GM23338 (cell line): Measurements from ENCODE around the gene STK39. TPM values are rescaled to one million over a fixed set of nuclear protein-coding genes. Genes with fewer than 3 reads are reported as not detected.

Source experiments
- ATAC-seq: fragments of 200-7000 bp; cut with Tn5 transposase; 3 replicates; pipeline ENCODE4 v1.9.1; 2020
- DNase-seq: peaks from one replicate; pipeline ENCODE4 v3.0.0-alpha.2; 2015; ENCODE audit warnings: low spot score
- H2AFZ ChIP-seq: fragments of 200-600 bp; sonication (generic); 2 replicates; pipeline ENCODE4 v1.8.0; 2016; ENCODE audit warnings: antibody characterized with exemption, mild to moderate bottlenecking, moderate library complexity
- H3F3A ChIP-seq: fragments of 200-600 bp; sonication (generic); replicated peaks from 2 replicates; pipeline ENCODE4 v1.8.0; 2017; ENCODE audit warnings: antibody characterized with exemption, mixed run types, low read depth
- H3K27ac ChIP-seq: fragments of 200-600 bp; sonication (generic); 2 replicates; pipeline ENCODE4 v1.6.1; 2016; ENCODE audit warnings: low read depth
- H3K27me3 ChIP-seq: fragments of 200-600 bp; sonication (generic); 2 replicates; pipeline ENCODE4 v1.8.0; 2016; ENCODE audit warnings: mild to moderate bottlenecking, mixed run types, moderate library complexity; ENCODE audit not compliant: insufficient read depth
- H3K36me3 ChIP-seq: fragments of 200-600 bp; sonication (generic); 2 replicates; pipeline ENCODE4 v1.8.0; 2016; ENCODE audit warnings: mild to moderate bottlenecking; ENCODE audit not compliant: insufficient read depth
- H3K4me1 ChIP-seq: fragments of 200-600 bp; sonication (generic); 2 replicates; pipeline ENCODE4 v1.8.0; 2016; ENCODE audit warnings: mild to moderate bottlenecking, moderate library complexity; ENCODE audit not compliant: insufficient read depth
- H3K4me2 ChIP-seq: fragments of 200-600 bp; sonication (generic); 2 replicates; pipeline ENCODE4 v1.7.1; 2017; ENCODE audit warnings: mixed run types
- H3K4me3 ChIP-seq: fragments of 200-600 bp; sonication (generic); 2 replicates; pipeline ENCODE4 v1.6.1; 2016; ENCODE audit warnings: mixed run types
- H3K79me2 ChIP-seq: fragments of 200-600 bp; sonication (generic); replicated peaks from 2 replicates; pipeline ENCODE4 v1.8.0; 2017; ENCODE audit warnings: mild to moderate bottlenecking; ENCODE audit not compliant: insufficient read depth
- H3K9me2 ChIP-seq: fragments of 200-600 bp; sonication (generic); 2 replicates; pipeline ENCODE4 v1.8.0; 2017; ENCODE audit not compliant: insufficient read depth
- H4K20me1 ChIP-seq: fragments of 200-600 bp; sonication (generic); replicated peaks from 2 replicates; pipeline ENCODE4 v1.8.0; 2017; ENCODE audit warnings: mild to moderate bottlenecking; ENCODE audit not compliant: insufficient read depth
- H3K27ac Mint-ChIP-seq: 2 replicates; pipeline ENCODE4 v1.8.0; 2020; ENCODE audit warnings: inconsistent platforms, mild to moderate bottlenecking, moderate library complexity, mixed read lengths
- H3K27me3 Mint-ChIP-seq: 3 replicates; pipeline ENCODE4 v1.8.0; 2022; ENCODE audit warnings: low read depth, mild to moderate bottlenecking, moderate library complexity, mixed read lengths, inconsistent platforms; ENCODE audit not compliant: insufficient read depth, poor library complexity
- H3K36me3 Mint-ChIP-seq: 3 replicates; pipeline ENCODE4 v1.8.0; 2021; ENCODE audit warnings: low read depth, mild to moderate bottlenecking, inconsistent platforms, moderate library complexity, mixed read lengths
- H3K4me1 Mint-ChIP-seq: 3 replicates; pipeline ENCODE4 v1.8.0; 2020; ENCODE audit warnings: mild to moderate bottlenecking, inconsistent platforms, mixed read lengths
- H3K4me3 Mint-ChIP-seq: 3 replicates; pipeline ENCODE4 v1.8.0; 2021; ENCODE audit warnings: moderate library complexity, mild to moderate bottlenecking, inconsistent platforms, mixed read lengths
- H3K9me3 Mint-ChIP-seq: 3 replicates; pipeline ENCODE4 v1.8.0; 2020; ENCODE audit warnings: moderate library complexity, mild to moderate bottlenecking, inconsistent platforms, mixed read lengths
- JUNB ChIP-seq: IDR thresholded peaks from one replicate; pipeline ENCODE4 v1.6.1; 2016; ENCODE audit warnings: antibody characterized with exemption; ENCODE audit not compliant: unreplicated experiment
- NANOG ChIP-seq: IDR thresholded peaks from 2 replicates; pipeline ENCODE4 v1.6.1; 2016; ENCODE audit warnings: antibody characterized with exemption, borderline replicate concordance
- STAT1 ChIP-seq: IDR thresholded peaks from one replicate; pipeline ENCODE4 v1.6.1; 2016; ENCODE audit warnings: antibody characterized with exemption; ENCODE audit not compliant: unreplicated experiment
- ZNF114 ChIP-seq: fragments of 250-450 bp; sonication (Bioruptor Pico); IDR thresholded peaks from 2 replicates; pipeline ENCODE4 v1.5.0; 2020; ENCODE audit warnings: mild to moderate bottlenecking, moderate library complexity
- polyA plus RNA-seq: library from polyadenylated mRNA; unstranded; fragments of >200 nt; fragmentation: Nextera tagmentation; extraction: Ambion mirVana; gene quantifications from 2 replicates; pipeline ENCODE4 v1.2.1, GENCODE V29; 2016
- total RNA-seq: library from RNA; depleted of rRNA; stranded (reverse); fragments of >200 nt; shearing (Covaris generic); gene quantifications from 2 replicates; pipeline ENCODE4 v1.2.3, GENCODE V29; 2014
- TF ChIP-seq, protein P1 (sequence below), 2 experiments: fragments of 200-600 bp in 1 of 2; sonication (generic) in 1 of 2; conservative IDR thresholded peaks; 2 replicates each; pipeline versions ENCODE4 v1.5.1 to v1.6.1; 2016 to 2017; ENCODE audit warnings: antibody characterized with exemption in 2 of 2, low read depth in 2 of 2, mild to moderate bottlenecking in 2 of 2, moderate library complexity in 1 of 2
- TF ChIP-seq, protein P2 (sequence below): fragments of 250-450 bp; sonication (Bioruptor Pico); IDR thresholded peaks from 2 replicates; pipeline ENCODE4 v1.5.0; 2020; ENCODE audit warnings: mild to moderate bottlenecking, moderate library complexity
- TF ChIP-seq, protein P3 (sequence below): IDR thresholded peaks from one replicate; pipeline ENCODE4 v1.6.1; 2018; ENCODE audit warnings: antibody characterized with exemption; ENCODE audit not compliant: unreplicated experiment
- TF ChIP-seq, protein P4 (sequence below): IDR thresholded peaks from 2 replicates; pipeline ENCODE4 v1.6.1; 2016; ENCODE audit warnings: antibody characterized with exemption

Gene STK39
- total and polyA plus RNA-seq, 2 experiments from 2014 or later, result 9.5 to 16.9 TPM

DNA sequence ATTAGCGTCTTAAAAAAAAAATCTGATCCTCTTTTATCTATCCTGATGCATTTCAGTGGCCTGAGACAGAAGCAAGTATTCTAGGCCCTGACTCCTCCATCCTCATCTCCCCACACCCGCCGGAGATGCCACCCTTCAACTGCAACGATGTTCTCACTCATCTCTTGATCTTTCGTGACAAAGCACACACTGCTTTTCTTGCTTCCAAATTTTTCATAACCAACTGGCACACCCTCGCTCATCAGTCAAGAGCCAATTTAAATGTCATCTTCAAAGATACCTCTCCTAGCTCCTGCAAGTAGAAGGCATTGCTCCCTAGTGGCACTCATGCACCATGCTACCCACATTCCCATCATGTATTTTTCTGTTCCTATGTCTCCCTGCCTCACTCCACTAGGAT lies 115.0 kb downstream of the STK39 start:
- Histone ChIP-seq H3K79me2 (no peaks in the 10 kb centered on the region), H3F3A (no peaks in the 10 kb centered on the region), H3K9me2 (no peaks in the 10 kb centered on the region), H3K4me2 (no peak overlapping the region), H3K27me3 (no peaks in the 10 kb centered on the region), H2AFZ (no peak overlapping the region), H3K36me3 (no peaks in the 10 kb centered on the region), H4K20me1 (no peaks in the 10 kb centered on the region), H3K4me3 (no peak overlapping the region), H3K4me1 (peaks cover 12% of the 10 kb centered on the region; the same call in 1 of the 2 replicates), H3K27ac (no peak overlapping the region)
- DNase-seq (no peak), ATAC-seq (no peak)
- no peaks in the 10 kb centered on the region for H3K27me3 Mint-ChIP-seq
- no peaks in the 10 kb centered on the region for H3K9me3 Mint-ChIP-seq
- H3K27ac Mint-ChIP-seq, result no peak overlapping the region
- 0 out of 3 replicates have a peak, but pooled peaks cover 3% of the 10 kb centered on the region for H3K36me3 Mint-ChIP-seq
- TF ChIP-seq, protein P1, sequence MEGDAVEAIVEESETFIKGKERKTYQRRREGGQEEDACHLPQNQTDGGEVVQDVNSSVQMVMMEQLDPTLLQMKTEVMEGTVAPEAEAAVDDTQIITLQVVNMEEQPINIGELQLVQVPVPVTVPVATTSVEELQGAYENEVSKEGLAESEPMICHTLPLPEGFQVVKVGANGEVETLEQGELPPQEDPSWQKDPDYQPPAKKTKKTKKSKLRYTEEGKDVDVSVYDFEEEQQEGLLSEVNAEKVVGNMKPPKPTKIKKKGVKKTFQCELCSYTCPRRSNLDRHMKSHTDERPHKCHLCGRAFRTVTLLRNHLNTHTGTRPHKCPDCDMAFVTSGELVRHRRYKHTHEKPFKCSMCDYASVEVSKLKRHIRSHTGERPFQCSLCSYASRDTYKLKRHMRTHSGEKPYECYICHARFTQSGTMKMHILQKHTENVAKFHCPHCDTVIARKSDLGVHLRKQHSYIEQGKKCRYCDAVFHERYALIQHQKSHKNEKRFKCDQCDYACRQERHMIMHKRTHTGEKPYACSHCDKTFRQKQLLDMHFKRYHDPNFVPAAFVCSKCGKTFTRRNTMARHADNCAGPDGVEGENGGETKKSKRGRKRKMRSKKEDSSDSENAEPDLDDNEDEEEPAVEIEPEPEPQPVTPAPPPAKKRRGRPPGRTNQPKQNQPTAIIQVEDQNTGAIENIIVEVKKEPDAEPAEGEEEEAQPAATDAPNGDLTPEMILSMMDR (conservative IDR thresholded peaks at IDR 0.05; ENCODE audit: low read depth in 2 of 2), result no peak
- TF ChIP-seq ZNF114, result no peak
- TF ChIP-seq, protein P2, sequence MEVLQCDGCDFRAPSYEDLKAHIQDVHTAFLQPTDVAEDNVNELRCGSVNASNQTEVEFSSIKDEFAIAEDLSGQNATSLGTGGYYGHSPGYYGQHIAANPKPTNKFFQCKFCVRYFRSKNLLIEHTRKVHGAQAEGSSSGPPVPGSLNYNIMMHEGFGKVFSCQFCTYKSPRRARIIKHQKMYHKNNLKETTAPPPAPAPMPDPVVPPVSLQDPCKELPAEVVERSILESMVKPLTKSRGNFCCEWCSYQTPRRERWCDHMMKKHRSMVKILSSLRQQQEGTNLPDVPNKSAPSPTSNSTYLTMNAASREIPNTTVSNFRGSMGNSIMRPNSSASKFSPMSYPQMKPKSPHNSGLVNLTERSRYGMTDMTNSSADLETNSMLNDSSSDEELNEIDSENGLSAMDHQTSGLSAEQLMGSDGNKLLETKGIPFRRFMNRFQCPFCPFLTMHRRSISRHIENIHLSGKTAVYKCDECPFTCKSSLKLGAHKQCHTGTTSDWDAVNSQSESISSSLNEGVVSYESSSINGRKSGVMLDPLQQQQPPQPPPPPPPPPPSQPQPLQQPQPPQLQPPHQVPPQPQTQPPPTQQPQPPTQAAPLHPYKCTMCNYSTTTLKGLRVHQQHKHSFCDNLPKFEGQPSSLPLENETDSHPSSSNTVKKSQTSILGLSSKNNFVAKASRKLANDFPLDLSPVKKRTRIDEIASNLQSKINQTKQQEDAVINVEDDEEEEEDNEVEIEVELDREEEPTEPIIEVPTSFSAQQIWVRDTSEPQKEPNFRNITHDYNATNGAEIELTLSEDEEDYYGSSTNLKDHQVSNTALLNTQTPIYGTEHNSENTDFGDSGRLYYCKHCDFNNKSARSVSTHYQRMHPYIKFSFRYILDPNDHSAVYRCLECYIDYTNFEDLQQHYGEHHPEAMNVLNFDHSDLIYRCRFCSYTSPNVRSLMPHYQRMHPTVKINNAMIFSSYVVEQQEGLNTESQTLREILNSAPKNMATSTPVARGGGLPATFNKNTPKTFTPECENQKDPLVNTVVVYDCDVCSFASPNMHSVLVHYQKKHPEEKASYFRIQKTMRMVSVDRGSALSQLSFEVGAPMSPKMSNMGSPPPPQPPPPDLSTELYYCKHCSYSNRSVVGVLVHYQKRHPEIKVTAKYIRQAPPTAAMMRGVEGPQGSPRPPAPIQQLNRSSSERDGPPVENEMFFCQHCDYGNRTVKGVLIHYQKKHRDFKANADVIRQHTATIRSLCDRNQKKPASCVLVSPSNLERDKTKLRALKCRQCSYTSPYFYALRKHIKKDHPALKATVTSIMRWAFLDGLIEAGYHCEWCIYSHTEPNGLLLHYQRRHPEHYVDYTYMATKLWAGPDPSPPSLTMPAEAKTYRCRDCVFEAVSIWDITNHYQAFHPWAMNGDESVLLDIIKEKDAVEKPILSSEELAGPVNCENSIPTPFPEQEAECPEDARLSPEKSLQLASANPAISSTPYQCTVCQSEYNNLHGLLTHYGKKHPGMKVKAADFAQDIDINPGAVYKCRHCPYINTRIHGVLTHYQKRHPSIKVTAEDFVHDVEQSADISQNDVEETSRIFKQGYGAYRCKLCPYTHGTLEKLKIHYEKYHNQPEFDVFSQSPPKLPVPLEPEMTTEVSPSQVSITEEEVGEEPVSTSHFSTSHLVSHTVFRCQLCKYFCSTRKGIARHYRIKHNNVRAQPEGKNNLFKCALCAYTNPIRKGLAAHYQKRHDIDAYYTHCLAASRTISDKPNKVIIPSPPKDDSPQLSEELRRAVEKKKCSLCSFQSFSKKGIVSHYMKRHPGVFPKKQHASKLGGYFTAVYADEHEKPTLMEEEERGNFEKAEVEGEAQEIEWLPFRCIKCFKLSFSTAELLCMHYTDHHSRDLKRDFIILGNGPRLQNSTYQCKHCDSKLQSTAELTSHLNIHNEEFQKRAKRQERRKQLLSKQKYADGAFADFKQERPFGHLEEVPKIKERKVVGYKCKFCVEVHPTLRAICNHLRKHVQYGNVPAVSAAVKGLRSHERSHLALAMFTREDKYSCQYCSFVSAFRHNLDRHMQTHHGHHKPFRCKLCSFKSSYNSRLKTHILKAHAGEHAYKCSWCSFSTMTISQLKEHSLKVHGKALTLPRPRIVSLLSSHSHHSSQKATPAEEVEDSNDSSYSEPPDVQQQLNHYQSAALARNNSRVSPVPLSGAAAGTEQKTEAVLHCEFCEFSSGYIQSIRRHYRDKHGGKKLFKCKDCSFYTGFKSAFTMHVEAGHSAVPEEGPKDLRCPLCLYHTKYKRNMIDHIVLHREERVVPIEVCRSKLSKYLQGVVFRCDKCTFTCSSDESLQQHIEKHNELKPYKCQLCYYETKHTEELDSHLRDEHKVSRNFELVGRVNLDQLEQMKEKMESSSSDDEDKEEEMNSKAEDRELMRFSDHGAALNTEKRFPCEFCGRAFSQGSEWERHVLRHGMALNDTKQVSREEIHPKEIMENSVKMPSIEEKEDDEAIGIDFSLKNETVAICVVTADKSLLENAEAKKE (CRISPR knock-in tag), result no peak
- no peak overlapping the region for H3K4me3 Mint-ChIP-seq
- peaks cover 28% of the 10 kb centered on the region for H3K4me1 Mint-ChIP-seq

DNA sequence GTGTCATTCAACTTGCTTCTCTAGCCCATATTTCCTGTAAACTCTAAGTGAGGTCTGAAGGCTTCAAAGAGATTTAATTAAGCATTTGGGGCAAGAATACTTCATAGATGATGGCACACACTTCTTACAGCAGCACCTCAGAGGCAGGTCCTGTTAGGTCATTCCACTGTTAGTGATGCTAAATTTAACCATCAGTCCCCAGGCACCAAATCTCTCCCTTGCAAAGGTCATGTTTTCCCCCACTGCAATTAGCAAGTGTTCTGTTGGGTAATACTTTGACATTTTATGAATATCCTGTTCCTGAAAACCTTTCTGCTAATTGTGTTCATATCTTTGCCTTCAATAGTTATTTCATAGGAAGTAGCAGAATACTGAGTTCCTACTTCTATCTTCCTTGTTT lies 117.0 kb downstream of the STK39 start:
- no peak overlapping the region for H2AFZ ChIP-seq
- Mint-ChIP-seq H3K27ac (no peak overlapping the region), H3K27me3 (no peaks in the 10 kb centered on the region), H3K36me3 (0 out of 3 replicates have a peak, but pooled peaks cover 3% of the 10 kb centered on the region), H3K9me3 (no peaks in the 10 kb centered on the region), H3K4me1 (peaks cover 18% of the 10 kb centered on the region), H3K4me3 (no peak overlapping the region)
- H3K4me3 ChIP-seq, result no peak overlapping the region
- H3K4me1 ChIP-seq, result peaks cover 8% of the 10 kb centered on the region; the same call in 1 of the 2 replicates
- H3K79me2 ChIP-seq, result no peaks in the 10 kb centered on the region
- no peaks in the 10 kb centered on the region for H3F3A ChIP-seq
- no peaks in the 10 kb centered on the region for H3K36me3 ChIP-seq
- H3K27me3 ChIP-seq, result no peaks in the 10 kb centered on the region
- no peaks in the 10 kb centered on the region for H4K20me1 ChIP-seq
- TF ChIP-seq, protein P3, sequence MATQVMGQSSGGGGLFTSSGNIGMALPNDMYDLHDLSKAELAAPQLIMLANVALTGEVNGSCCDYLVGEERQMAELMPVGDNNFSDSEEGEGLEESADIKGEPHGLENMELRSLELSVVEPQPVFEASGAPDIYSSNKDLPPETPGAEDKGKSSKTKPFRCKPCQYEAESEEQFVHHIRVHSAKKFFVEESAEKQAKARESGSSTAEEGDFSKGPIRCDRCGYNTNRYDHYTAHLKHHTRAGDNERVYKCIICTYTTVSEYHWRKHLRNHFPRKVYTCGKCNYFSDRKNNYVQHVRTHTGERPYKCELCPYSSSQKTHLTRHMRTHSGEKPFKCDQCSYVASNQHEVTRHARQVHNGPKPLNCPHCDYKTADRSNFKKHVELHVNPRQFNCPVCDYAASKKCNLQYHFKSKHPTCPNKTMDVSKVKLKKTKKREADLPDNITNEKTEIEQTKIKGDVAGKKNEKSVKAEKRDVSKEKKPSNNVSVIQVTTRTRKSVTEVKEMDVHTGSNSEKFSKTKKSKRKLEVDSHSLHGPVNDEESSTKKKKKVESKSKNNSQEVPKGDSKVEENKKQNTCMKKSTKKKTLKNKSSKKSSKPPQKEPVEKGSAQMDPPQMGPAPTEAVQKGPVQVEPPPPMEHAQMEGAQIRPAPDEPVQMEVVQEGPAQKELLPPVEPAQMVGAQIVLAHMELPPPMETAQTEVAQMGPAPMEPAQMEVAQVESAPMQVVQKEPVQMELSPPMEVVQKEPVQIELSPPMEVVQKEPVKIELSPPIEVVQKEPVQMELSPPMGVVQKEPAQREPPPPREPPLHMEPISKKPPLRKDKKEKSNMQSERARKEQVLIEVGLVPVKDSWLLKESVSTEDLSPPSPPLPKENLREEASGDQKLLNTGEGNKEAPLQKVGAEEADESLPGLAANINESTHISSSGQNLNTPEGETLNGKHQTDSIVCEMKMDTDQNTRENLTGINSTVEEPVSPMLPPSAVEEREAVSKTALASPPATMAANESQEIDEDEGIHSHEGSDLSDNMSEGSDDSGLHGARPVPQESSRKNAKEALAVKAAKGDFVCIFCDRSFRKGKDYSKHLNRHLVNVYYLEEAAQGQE, result no peak
- TF ChIP-seq STAT1, result no peak
- TF ChIP-seq NANOG, result no peak
- TF ChIP-seq, protein P4, sequence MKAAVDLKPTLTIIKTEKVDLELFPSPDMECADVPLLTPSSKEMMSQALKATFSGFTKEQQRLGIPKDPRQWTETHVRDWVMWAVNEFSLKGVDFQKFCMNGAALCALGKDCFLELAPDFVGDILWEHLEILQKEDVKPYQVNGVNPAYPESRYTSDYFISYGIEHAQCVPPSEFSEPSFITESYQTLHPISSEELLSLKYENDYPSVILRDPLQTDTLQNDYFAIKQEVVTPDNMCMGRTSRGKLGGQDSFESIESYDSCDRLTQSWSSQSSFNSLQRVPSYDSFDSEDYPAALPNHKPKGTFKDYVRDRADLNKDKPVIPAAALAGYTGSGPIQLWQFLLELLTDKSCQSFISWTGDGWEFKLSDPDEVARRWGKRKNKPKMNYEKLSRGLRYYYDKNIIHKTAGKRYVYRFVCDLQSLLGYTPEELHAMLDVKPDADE, result no peak
- TF ChIP-seq JUNB, result no peak
- DNase-seq (no peak), ATAC-seq (no peak)
- H3K4me2 ChIP-seq, result no peak overlapping the region
- H3K9me2 ChIP-seq, result peaks cover 1% of the 10 kb centered on the region; the same call in 1 of the 2 replicates
- no peak overlapping the region for H3K27ac ChIP-seq
